Neural cell (in vitro differentiated cells): ENCODE measurements around the gene POU2F3. TPM values are rescaled to one million over a fixed set of nuclear protein-coding genes. Genes with fewer than 3 reads are reported as not detected.

Experiments used
- H2AFZ ChIP-seq: fragments of 200-600, 300-800 bp; sonication (generic), shearing (Covaris generic); 2 replicates; pipeline ENCODE4 v1.6.0; 2014; ENCODE audit warnings: low read depth, mild to moderate bottlenecking, antibody characterized with exemption, low read length, moderate library complexity
- H3F3A ChIP-seq: fragments of 200-600 bp; shearing (Covaris generic); 2 replicates; pipeline ENCODE4 v1.6.1; 2016; ENCODE audit warnings: mild to moderate bottlenecking, moderate library complexity, mixed read lengths, antibody characterized with exemption, low read length; ENCODE audit not compliant: insufficient read depth, poor library complexity, severe bottlenecking
- H3K27ac ChIP-seq: fragments of 200-600, 300-800 bp; sonication (generic), shearing (Covaris generic); 2 replicates; pipeline ENCODE4 v1.5.1; 2014; ENCODE audit warnings: mild to moderate bottlenecking, low read length, moderate library complexity
- H3K27me3 ChIP-seq: fragments of 300-800, 200-600 bp; sonication (generic), shearing (Covaris generic); 2 replicates; pipeline ENCODE4 v1.6.0; 2014; ENCODE audit warnings: mild to moderate bottlenecking, low read depth, low read length, moderate library complexity; ENCODE audit not compliant: insufficient read depth
- H3K36me3 ChIP-seq: fragments of 300-800, 200-600 bp; sonication (generic), shearing (Covaris generic); 2 replicates; pipeline ENCODE4 v1.5.1; 2014; ENCODE audit warnings: mild to moderate bottlenecking, antibody characterized with exemption, low read length, moderate library complexity; ENCODE audit not compliant: insufficient read depth
- H3K4me2 ChIP-seq: fragments of 300-800, 200-600 bp; sonication (generic), shearing (Covaris generic); 2 replicates; pipeline ENCODE4 v1.6.0; 2014; ENCODE audit warnings: mild to moderate bottlenecking, low read length
- H3K4me3 ChIP-seq: fragments of 300-800, 200-600 bp; sonication (generic), shearing (Covaris generic); 2 replicates; pipeline ENCODE4 v1.5.1; 2014; ENCODE audit warnings: mild to moderate bottlenecking, low read length, moderate library complexity
- H3K79me2 ChIP-seq: fragments of 200-600 bp; shearing (Covaris generic); replicated peaks from 2 replicates; pipeline ENCODE4 v1.6.0; 2014; ENCODE audit warnings: mild to moderate bottlenecking, low read length, moderate library complexity; ENCODE audit not compliant: insufficient read depth
- H3K9ac ChIP-seq: fragments of 300-800, 200-600 bp; sonication (generic), shearing (Covaris generic); 2 replicates; pipeline ENCODE4 v1.6.1; 2016; ENCODE audit warnings: mild to moderate bottlenecking, low read length, mixed read lengths
- H3K9me2 ChIP-seq: fragments of 200-600 bp; shearing (Covaris generic); 2 replicates; pipeline ENCODE4 v1.6.1; 2016; ENCODE audit warnings: mild to moderate bottlenecking, low read length, mixed read lengths; ENCODE audit not compliant: insufficient read depth
- H3K9me3 ChIP-seq: fragments of 200-600, 300-800 bp; sonication (generic), shearing (Covaris generic); 2 replicates; pipeline ENCODE4 v1.6.1; 2016; ENCODE audit warnings: mild to moderate bottlenecking, mixed run types, low read length, moderate library complexity, mixed read lengths
- H4K20me1 ChIP-seq: fragments of 200-600 bp; shearing (Covaris generic); 2 replicates; pipeline ENCODE4 v1.6.1; 2016; ENCODE audit warnings: mild to moderate bottlenecking, mixed run types; ENCODE audit not compliant: insufficient read depth
- EP300 ChIP-seq: fragments of 450-650 bp; conservative IDR thresholded peaks from 2 replicates; pipeline ENCODE4 v1.6.1; 2014; ENCODE audit warnings: antibody characterized with exemption, mild to moderate bottlenecking, moderate library complexity; ENCODE audit not compliant: poor library complexity, severe bottlenecking
- EZH2 ChIP-seq: fragments of 200-600, 300-800 bp; shearing (Covaris generic), sonication (generic); IDR thresholded peaks from 2 replicates; pipeline ENCODE4 v1.6.1; 2014; ENCODE audit warnings: antibody characterized with exemption, low read length, borderline replicate concordance, mild to moderate bottlenecking; ENCODE audit not compliant: insufficient read depth, poor library complexity, severe bottlenecking
- MXI1 ChIP-seq: fragments of 450-650 bp; conservative IDR thresholded peaks from 2 replicates; pipeline ENCODE4 v1.6.1; 2014; ENCODE audit warnings: antibody characterized with exemption, mild to moderate bottlenecking; ENCODE audit not compliant: poor library complexity, severe bottlenecking
- POLR2AphosphoS5 ChIP-seq: IDR thresholded peaks from 2 replicates; pipeline ENCODE4 v1.6.1; 2012
- RAD21 ChIP-seq: fragments of 450-650 bp; conservative IDR thresholded peaks from 2 replicates; pipeline ENCODE4 v1.6.1; 2014; ENCODE audit warnings: antibody characterized with exemption, mild to moderate bottlenecking, moderate library complexity
- SMC3 ChIP-seq: fragments of 450-650 bp; conservative IDR thresholded peaks from 2 replicates; pipeline ENCODE4 v1.6.1; 2014; ENCODE audit warnings: antibody characterized with exemption, mild to moderate bottlenecking, moderate library complexity; ENCODE audit not compliant: poor library complexity
- TAF1 ChIP-seq: IDR thresholded peaks from 2 replicates; pipeline ENCODE4 v1.6.1; 2012; ENCODE audit warnings: low read depth
- polyA plus RNA-seq: library from polyadenylated mRNA; depleted of rRNA; stranded (reverse); fragments of >200 nt; gene quantifications from 2 replicates; pipeline ENCODE4 v1.2.3, GENCODE V29; 2014
- TF ChIP-seq, protein P1 (sequence below): fragments of 450-650 bp; IDR thresholded peaks from 2 replicates; pipeline ENCODE4 v1.5.1; 2014; ENCODE audit warnings: antibody characterized with exemption, mild to moderate bottlenecking, moderate library complexity; ENCODE audit not compliant: poor library complexity, severe bottlenecking
- TF ChIP-seq, protein P2 (sequence below): IDR thresholded peaks from 2 replicates; pipeline ENCODE4 v1.6.1; 2012; ENCODE audit warnings: borderline replicate concordance

Gene POU2F3
- polyA plus RNA-seq, 1 donor from 2014 or later, result not detected

DNA sequence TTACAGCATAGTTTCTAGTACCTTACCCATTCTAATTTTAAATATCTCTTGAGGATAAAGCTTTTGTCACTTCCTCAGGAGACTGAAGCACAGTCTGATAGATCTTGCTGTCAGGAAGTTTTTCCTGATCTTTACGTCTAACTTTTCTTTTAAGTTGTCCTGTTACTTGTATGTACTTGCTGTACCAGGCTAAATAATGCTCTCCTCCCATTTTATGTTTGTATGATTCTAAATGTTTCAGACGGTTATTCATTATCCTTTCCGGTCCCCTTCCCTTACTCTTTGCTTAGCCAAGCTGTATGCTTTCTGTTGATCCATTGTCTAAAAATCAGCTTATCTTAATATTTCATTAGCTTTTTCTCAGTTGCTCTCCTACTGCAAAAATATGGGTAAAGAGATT lies 102.3 kb downstream of the POU2F3 start:
- Histone ChIP-seq H2AFZ (no peak overlapping the region), H3K4me3 (no peak overlapping the region), H3K36me3 (no peaks in the 10 kb centered on the region), H3K9ac (no peak overlapping the region), H3K9me3 (no peaks in the 10 kb centered on the region), H3K27me3 (no peaks in the 10 kb centered on the region), H4K20me1 (no peaks in the 10 kb centered on the region), H3K4me2 (no peak overlapping the region), H3K79me2 (peaks cover 87% of the 10 kb centered on the region), H3K9me2 (no peaks in the 10 kb centered on the region), H3K27ac (no peak overlapping the region), H3F3A (no peaks in the 10 kb centered on the region)
- no peak for TF ChIP-seq RAD21
- TF ChIP-seq, protein P1, sequence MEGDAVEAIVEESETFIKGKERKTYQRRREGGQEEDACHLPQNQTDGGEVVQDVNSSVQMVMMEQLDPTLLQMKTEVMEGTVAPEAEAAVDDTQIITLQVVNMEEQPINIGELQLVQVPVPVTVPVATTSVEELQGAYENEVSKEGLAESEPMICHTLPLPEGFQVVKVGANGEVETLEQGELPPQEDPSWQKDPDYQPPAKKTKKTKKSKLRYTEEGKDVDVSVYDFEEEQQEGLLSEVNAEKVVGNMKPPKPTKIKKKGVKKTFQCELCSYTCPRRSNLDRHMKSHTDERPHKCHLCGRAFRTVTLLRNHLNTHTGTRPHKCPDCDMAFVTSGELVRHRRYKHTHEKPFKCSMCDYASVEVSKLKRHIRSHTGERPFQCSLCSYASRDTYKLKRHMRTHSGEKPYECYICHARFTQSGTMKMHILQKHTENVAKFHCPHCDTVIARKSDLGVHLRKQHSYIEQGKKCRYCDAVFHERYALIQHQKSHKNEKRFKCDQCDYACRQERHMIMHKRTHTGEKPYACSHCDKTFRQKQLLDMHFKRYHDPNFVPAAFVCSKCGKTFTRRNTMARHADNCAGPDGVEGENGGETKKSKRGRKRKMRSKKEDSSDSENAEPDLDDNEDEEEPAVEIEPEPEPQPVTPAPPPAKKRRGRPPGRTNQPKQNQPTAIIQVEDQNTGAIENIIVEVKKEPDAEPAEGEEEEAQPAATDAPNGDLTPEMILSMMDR, result no peak
- no peak for TF ChIP-seq MXI1
- no peak for TF ChIP-seq TAF1
- TF ChIP-seq SMC3, result no peak
- no peak for TF ChIP-seq POLR2AphosphoS5

DNA sequence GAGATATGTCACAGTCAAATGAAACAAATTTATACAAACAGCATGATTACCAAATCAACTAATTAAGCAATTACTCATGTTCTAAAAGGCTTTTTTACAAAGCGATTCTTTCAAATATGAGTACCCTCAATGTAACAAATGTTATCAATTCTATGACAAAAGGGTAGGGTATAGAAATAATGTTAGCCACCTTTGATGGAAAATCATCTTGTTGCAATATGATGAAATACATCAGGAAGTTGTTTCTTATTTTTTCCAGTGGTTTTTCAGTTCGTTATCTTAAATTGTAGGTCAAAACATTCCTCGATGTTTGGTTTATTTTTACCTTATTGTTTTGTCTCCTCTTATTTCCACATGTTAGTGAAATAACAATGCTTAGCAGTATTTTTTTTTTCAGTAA lies 102.7 kb downstream of the POU2F3 start:
- H3K27me3 ChIP-seq, result no peaks in the 10 kb centered on the region
- H3K4me3 ChIP-seq, result no peak overlapping the region
- no peak overlapping the region for H3K4me2 ChIP-seq
- H3K9ac ChIP-seq, result no peak overlapping the region
- no peaks in the 10 kb centered on the region for H3K36me3 ChIP-seq
- TF ChIP-seq EZH2, result no peak
- TF ChIP-seq POLR2AphosphoS5, result no peak
- TF ChIP-seq RAD21, result no peak
- TF ChIP-seq MXI1, result no peak
- TF ChIP-seq SMC3, result no peak
- TF ChIP-seq EP300, result no peak
- TF ChIP-seq, protein P1, result no peak
- TF ChIP-seq TAF1, result no peak
- TF ChIP-seq, protein P2, sequence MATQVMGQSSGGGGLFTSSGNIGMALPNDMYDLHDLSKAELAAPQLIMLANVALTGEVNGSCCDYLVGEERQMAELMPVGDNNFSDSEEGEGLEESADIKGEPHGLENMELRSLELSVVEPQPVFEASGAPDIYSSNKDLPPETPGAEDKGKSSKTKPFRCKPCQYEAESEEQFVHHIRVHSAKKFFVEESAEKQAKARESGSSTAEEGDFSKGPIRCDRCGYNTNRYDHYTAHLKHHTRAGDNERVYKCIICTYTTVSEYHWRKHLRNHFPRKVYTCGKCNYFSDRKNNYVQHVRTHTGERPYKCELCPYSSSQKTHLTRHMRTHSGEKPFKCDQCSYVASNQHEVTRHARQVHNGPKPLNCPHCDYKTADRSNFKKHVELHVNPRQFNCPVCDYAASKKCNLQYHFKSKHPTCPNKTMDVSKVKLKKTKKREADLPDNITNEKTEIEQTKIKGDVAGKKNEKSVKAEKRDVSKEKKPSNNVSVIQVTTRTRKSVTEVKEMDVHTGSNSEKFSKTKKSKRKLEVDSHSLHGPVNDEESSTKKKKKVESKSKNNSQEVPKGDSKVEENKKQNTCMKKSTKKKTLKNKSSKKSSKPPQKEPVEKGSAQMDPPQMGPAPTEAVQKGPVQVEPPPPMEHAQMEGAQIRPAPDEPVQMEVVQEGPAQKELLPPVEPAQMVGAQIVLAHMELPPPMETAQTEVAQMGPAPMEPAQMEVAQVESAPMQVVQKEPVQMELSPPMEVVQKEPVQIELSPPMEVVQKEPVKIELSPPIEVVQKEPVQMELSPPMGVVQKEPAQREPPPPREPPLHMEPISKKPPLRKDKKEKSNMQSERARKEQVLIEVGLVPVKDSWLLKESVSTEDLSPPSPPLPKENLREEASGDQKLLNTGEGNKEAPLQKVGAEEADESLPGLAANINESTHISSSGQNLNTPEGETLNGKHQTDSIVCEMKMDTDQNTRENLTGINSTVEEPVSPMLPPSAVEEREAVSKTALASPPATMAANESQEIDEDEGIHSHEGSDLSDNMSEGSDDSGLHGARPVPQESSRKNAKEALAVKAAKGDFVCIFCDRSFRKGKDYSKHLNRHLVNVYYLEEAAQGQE, result no peak
- no peaks in the 10 kb centered on the region for H3K9me2 ChIP-seq
- H3K9me3 ChIP-seq, result no peaks in the 10 kb centered on the region
- no peak overlapping the region for H2AFZ ChIP-seq
- peaks cover 83% of the 10 kb centered on the region for H3K79me2 ChIP-seq
- no peak overlapping the region for H3K27ac ChIP-seq
- H4K20me1 ChIP-seq, result no peaks in the 10 kb centered on the region
- H3F3A ChIP-seq, result no peaks in the 10 kb centered on the region
